GM12874 (cell line): ENCODE results near the gene JAZF1.

Experiments
- CTCF ChIP-seq: IDR thresholded peaks from 2 replicates; pipeline ENCODE4 v1.5.1; 2011; ENCODE audit warnings: low read depth, mild to moderate bottlenecking, control low read depth, low read length, moderate library complexity; ENCODE audit not compliant: insufficient read depth

JAZF1 gene

GRCh38 chr7:28173531-28173930 lies 7.1 kb downstream of the JAZF1 start:
- no peak for TF ChIP-seq CTCF

- no peak for TF ChIP-seq CTCF
Observed at GRCh38 chr7:28172958-28173357, 7.6 kb downstream of the JAZF1 start.

- TF ChIP-seq CTCF: no peak
Observed at GRCh38 chr7:28170701-28171100, 9.9 kb downstream of the JAZF1 start.

- no peak for TF ChIP-seq CTCF
Observed at GRCh38 chr7:28169230-28169629, 11.4 kb downstream of the JAZF1 start.

GRCh38 chr7:28168393-28169158 lies 12.0 kb downstream of the JAZF1 start:
- no peak for TF ChIP-seq CTCF

- no peak for TF ChIP-seq CTCF
Observed at GRCh38 chr7:28166982-28167715, 13.4 kb downstream of the JAZF1 start.
